ENCODE data around the gene SMIM24.

Gene SMIM24

DNA sequence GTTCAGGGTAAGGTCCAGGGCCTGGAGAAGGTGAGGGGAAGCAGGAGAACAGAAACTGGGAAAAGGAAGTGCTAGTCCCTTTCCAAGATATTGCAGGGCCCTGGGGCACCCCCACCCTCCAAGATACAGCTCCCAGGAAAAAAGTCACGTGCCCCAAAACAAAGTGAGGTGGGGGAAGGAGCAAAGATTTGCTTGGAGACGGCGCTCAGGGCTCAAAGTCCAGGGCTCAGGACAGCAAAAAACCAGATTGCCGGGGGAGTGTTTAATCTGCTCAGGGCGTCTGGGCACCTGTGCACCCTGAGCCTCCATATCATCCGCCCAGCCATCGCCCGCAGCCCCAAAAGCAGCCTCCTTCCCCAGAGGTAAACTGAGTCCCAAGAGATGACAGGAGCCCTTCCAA, 6.3 kb downstream of the SMIM24 start:
- Histone ChIP-seq H3K27ac (ENCODE audit: poor library complexity, severe bottlenecking) (no peak overlapping the region), H3K27me3 (ENCODE audit: insufficient read depth, poor library complexity, severe bottlenecking) (no peaks in the 10 kb centered on the region), H3K4me3 (ENCODE audit: severe bottlenecking) (no peak overlapping the region), H3K9me3 (ENCODE audit: severe bottlenecking) (no peaks in the 10 kb centered on the region), H3K36me3 (ENCODE audit: low read depth) (no peaks in the 10 kb centered on the region), H3K4me1 (ENCODE audit: insufficient read depth, poor library complexity, severe bottlenecking) (no peaks in the 10 kb centered on the region)
- TF ChIP-seq, protein P1, sequence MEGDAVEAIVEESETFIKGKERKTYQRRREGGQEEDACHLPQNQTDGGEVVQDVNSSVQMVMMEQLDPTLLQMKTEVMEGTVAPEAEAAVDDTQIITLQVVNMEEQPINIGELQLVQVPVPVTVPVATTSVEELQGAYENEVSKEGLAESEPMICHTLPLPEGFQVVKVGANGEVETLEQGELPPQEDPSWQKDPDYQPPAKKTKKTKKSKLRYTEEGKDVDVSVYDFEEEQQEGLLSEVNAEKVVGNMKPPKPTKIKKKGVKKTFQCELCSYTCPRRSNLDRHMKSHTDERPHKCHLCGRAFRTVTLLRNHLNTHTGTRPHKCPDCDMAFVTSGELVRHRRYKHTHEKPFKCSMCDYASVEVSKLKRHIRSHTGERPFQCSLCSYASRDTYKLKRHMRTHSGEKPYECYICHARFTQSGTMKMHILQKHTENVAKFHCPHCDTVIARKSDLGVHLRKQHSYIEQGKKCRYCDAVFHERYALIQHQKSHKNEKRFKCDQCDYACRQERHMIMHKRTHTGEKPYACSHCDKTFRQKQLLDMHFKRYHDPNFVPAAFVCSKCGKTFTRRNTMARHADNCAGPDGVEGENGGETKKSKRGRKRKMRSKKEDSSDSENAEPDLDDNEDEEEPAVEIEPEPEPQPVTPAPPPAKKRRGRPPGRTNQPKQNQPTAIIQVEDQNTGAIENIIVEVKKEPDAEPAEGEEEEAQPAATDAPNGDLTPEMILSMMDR (IDR thresholded peaks at IDR 0.05; ENCODE audit: poor library complexity, severe bottlenecking): no peak
- DNase-seq (ENCODE audit: low spot score): no peak
- ATAC-seq (ENCODE audit: low read depth): no peak

DNA sequence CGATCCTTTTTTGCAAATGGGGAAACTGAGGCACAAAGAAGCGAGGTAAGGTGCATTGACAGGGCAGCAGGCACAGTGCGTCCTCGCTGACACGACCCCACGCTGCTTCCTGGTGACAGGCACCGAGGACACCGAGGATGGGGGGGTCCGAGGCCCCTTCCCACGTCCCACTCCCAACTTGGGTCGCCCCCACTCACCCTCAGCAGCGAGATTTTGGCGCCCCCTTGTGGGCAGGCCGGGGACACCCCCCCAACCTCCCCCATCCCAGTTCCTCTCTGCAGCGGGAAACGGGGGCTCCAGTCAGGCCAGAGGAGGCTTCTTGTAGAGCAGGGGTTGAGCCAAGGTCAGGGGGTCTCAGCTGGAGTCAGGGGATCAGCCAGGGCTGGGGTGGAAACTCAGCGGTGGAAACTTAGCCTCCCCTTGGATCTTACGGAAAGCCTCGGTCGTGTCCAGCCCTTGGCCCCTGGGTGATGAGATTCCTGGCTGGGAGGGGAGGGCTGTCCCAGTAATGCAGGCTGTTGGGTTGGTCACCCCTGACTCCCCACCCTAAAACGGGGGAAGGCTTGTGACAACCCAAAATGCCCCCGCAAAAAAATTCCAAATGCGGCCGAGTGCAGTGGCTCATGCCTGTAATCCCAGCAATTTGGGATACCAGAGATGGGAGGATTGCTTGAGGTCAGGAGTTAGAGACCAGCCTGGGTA, 8.2 kb downstream of the SMIM24 start:
- no peak for DNase-seq (ENCODE audit: low spot score)
- H3K27ac ChIP-seq (ENCODE audit: poor library complexity, severe bottlenecking): no peak overlapping the region

DNA sequence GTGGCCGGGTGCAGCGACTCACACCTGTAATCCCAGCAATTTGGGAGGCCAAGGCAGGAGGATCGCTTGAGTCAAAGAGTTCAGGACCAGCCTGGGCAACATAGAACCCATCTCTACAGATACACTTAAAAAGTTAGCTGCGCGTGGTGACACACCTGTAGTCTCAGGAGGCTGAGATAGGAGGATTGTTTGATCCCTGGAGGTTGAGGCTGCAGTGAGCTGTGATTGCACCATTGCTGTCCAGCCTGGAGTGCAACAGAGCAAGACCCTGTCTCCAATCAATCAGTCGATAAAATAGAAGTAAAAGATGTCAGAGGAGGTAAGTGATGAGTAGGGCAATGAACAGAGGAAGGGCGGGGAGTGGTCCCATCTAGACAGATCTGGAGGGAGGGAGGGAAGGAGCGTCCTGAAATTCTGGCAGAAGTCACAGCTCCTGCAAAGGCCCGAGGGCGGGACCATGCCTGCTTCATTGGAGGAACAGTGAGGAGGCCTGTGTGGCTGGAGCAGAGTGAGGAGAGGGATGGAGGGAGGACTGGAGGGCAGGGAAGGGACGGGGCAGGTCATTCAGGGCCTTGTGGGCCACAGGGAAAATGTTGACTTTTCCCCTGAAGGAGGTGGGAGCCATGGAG, 9.7 kb downstream of the SMIM24 start:
- H3K36me3 ChIP-seq (ENCODE audit: low read depth): no peaks in the 10 kb centered on the region
- DNase-seq (ENCODE audit: low spot score) (no peak), ATAC-seq (ENCODE audit: low read depth) (0 out of 3 replicates have a peak, but pooled peaks have one; percentile 6)
- no peaks in the 10 kb centered on the region for H3K9me3 ChIP-seq (ENCODE audit: severe bottlenecking)
- TF ChIP-seq, protein P1 (IDR thresholded peaks at IDR 0.05; ENCODE audit: poor library complexity, severe bottlenecking): no peak
- H3K4me3 ChIP-seq (ENCODE audit: severe bottlenecking): no peak overlapping the region
- no peaks in the 10 kb centered on the region for H3K27me3 ChIP-seq (ENCODE audit: insufficient read depth, poor library complexity, severe bottlenecking)
- H3K4me1 ChIP-seq (ENCODE audit: insufficient read depth, poor library complexity, severe bottlenecking): no peaks in the 10 kb centered on the region
- no peak overlapping the region for H3K27ac ChIP-seq (ENCODE audit: poor library complexity, severe bottlenecking)

More for the DNA sequence above, 8.2 kb downstream of the SMIM24 start:
- ATAC-seq (ENCODE audit: low read depth): no peak
- H3K36me3 ChIP-seq (ENCODE audit: low read depth): no peaks in the 10 kb centered on the region
- H3K9me3 ChIP-seq (ENCODE audit: severe bottlenecking): no peaks in the 10 kb centered on the region
- no peaks in the 10 kb centered on the region for H3K27me3 ChIP-seq (ENCODE audit: insufficient read depth, poor library complexity, severe bottlenecking)
- no peak overlapping the region for H3K4me3 ChIP-seq (ENCODE audit: severe bottlenecking)
- no peaks in the 10 kb centered on the region for H3K4me1 ChIP-seq (ENCODE audit: insufficient read depth, poor library complexity, severe bottlenecking)
- TF ChIP-seq, protein P1 (IDR thresholded peaks at IDR 0.05; ENCODE audit: poor library complexity, severe bottlenecking): peak; percentile 65

DNA sequence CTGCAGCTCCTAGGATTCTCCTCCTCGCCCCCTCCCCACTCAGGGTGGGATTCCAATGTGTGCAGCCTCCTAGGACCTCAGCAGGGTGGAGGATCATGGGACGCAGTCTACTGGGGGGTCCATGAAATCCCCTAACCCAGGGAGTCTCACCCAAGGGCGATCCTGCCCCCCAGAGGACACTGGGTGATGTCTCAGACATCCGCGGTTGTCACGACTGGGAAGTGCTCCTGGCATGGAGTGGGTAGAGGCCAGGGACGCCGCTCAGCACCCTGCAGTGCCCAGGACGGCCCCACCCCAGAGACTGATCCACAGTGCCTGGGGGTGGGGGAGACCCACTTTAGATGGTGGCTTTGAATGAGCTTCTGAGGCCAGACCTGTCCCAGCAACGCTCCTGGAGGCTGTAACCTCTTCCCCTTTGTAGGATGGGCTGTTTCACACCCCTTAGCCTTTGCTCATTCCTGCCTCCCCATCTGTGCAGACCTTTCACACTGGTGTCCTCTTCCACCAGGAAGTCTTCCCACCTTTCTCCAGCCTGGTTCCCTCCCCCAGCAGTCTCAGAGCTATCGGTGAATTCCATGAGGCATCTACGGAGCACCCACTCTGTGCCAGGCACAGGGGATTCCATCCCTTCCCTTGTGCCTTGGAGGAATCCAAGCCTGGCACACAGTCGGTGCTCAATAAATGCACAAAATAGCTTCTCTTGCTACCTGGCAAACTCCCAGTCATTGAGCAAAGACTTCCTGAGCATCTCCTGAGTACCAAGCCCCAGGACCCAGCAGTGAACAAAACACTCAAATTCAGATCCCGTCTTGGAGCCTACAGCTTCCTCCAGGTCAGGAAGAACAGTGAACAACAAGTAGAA, 10.5 kb downstream of the SMIM24 start:
- TF ChIP-seq, protein P1 (IDR thresholded peaks at IDR 0.05; ENCODE audit: poor library complexity, severe bottlenecking): no peak
- ATAC-seq (ENCODE audit: low read depth): peak; percentile 20; the same call in 2 of the 3 replicates
- no peaks in the 10 kb centered on the region for H3K4me1 ChIP-seq (ENCODE audit: insufficient read depth, poor library complexity, severe bottlenecking)
- H3K36me3 ChIP-seq (ENCODE audit: low read depth): no peaks in the 10 kb centered on the region
- DNase-seq (ENCODE audit: low spot score): no peak
- H3K27ac ChIP-seq (ENCODE audit: poor library complexity, severe bottlenecking): no peak overlapping the region
- no peaks in the 10 kb centered on the region for H3K27me3 ChIP-seq (ENCODE audit: insufficient read depth, poor library complexity, severe bottlenecking)
- H3K9me3 ChIP-seq (ENCODE audit: severe bottlenecking): no peaks in the 10 kb centered on the region
- no peak overlapping the region for H3K4me3 ChIP-seq (ENCODE audit: severe bottlenecking)
